Left cardiac atrium (tissue), 4 donors: ENCODE measurements around the gene MAGI1. TPM values are rescaled to one million over a fixed set of nuclear protein-coding genes. Genes with fewer than 3 reads are reported as not detected.

Experiments used
- ATAC-seq, 2 donors: fragments of 200-7000 bp; cut with Tn5 transposase; one replicate each; pipeline ENCODE4 v1.9.1; 2020; ENCODE audit warnings: mild to moderate bottlenecking in 2 of 2, moderate library complexity in 2 of 2
- DNase-seq: peaks from one replicate; pipeline ENCODE4 v3.0.0-alpha.2; 2020
- intact Hi-C, 2 donors: fragments of 100-400 bp; cut with DNase I; formaldehyde crosslinking; loops; one replicate each; pipeline versions ENCODE4 v1.14.1 to v1.15.1; 2022 to 2023
- total RNA-seq, 2 donors: library from RNA; stranded (reverse); fragmentation: NEBNext Ultra II Directional; extraction: Animal tissue kit (Norgen Biotek cat#: 25700); gene quantifications; one replicate each; pipeline ENCODE4 v1.2.1, GENCODE V29; 2021
- donor health status: DM: no; HTN: yes; CAD: no.
- donor health status: DM: no; HTN: yes; CAD: no; lungs with severe emphysema.
- donor health status: DM: yes; HTN: yes; CAD: no.
- donor health status: Dilated cardiomyopathy.

The MAGI1 gene
- total RNA-seq, 2 donors from 2014 or later, result 27.7 to 30.0 TPM

DNA sequence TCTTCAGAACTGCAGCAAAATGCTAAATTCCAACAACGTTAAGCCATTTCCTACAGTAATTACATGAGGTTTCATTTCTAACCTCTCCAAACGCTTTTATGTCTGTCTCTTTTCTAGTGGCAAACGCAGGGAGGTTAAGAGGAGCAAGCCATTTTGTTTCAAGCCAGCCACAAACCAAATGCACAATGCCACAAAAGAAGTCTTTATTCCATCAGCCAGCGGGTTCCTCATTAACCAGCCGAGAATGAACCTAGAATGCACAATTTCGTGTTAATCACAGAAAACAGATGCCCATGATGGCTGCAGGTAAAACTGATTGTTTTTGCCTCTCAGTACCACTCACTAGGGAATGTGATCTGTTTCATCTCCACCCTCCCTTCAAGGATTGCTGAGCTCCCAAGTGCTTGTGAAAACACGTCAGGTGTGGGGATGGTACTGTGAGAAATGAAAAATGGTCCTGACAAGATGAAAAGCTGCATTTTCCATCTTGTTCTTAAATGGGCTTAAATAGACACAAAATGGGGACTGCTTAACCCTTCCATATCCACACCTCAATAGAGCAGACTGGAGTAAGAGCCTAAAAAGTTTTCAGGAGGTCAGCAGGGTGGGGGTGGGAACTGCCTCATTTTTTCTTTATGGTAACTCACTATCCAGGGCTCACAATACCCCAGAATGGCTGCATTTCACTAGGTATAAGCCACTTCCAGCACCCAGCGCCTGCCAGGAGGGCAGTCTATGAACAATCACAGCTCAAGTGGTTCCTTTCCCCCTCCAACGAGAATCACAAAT lies 277.1 kb downstream of the MAGI1 start:
- ATAC-seq (no peak), DNase-seq (no peak)
- intact Hi-C loops, result no loop called here

DNA sequence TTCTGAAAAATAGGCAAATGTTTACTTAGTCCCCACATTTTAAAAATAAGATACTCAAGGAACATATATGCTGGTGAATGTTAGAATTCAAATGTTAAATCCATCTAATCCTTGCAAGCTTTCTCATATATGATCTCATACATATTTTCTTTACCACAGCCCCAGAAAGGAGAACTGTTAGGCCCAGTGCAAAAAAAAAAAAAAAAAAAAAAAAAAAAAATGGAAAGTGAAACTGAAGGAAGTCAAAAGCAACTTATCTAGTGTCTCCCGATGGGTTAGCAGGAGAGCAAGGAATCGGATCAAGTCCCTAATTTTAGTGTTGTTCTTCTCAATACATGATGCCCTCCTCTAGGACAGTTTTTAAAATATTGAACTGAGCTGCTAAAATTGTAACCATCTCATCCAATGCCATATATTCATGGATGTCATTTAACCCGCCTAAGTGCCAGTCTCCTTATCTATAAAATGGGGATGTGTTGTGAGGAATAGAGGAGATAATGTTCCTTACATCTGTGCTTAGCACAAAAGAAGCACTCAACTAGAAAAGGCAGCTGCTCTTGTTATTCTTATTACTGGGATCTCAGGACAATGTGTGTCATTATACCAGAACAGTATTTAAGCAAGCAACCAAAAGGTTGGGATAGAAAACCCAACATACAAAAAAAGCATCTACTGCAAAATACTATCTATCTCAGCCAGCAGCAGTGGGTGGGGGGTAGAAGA lies 279.7 kb downstream of the MAGI1 start:
- DNase-seq (no peak), ATAC-seq (no peak)
- intact Hi-C loops, result no loop called here

DNA sequence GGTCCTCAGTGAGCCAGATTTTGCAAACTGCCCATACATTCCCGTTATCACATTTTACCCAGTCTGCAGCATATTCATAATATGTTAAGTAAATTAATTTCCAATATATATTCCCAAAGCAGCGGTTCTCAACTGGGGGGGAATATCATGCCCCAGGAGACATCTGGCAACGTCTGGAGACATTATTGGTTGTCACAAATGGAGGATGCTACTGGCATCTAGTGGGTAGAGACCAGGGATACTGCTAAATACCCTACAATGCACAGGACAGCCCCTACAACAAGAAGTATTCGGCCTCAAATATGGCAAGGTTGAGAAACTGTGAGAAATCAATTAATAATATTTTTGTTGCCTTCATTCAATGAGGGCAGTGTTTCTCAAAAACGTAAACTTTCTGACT lies 280.3 kb downstream of the MAGI1 start:
- intact Hi-C loops, result no loop called here
- ATAC-seq (no peak), DNase-seq (no peak)

DNA sequence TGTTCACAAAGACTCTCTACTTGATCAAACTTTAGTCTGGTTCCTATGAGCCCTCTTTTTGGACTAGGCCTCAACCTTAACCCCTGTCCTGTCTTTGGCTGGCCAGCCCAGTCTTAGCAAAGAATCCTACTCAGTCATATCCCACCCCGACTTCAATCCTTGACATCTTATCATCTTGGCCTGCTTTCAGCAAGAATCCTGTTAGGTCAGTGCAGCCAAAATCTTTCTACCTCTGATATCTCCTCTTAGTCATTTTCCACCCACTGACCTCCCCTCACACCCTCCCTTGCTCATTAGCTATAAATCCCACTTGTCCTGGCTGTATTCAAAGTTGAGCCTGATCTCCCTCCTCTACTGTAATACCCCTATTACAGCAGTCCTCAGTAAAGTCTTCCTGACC lies 286.1 kb downstream of the MAGI1 start:
- intact Hi-C loops, result no loop called here
- no peak for DNase-seq
- peak in 1 of 2 donors; percentile 75 for ATAC-seq

DNA sequence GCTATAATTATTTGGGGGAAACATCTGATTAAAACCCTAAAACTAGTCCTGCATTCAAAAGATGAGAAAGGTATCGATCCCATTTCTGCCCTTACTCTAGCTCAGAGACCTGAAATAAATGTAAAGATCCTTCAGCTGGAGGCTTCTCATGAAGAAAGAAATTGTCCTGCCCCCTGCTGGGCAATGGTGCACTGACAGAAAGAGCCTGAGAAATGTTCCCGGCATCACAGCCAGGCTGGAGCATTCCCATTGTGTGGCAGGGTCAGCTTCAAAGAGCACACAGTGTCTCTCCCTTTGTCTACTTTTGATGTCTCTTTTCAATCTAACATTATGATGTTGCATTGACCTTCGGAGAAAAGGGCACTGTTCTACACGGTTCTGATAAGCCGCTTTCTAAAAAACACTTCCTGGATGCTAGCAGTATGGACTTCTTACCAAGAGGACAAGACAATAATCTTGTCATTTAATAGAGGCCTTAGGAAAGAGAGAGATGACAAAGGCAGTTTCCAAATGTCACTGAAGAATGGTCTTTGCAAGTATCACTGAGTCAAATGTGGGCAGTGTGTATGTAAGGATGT lies 287.5 kb downstream of the MAGI1 start:
- DNase-seq (peak; percentile 45), ATAC-seq (peak; percentile 38 to 45)
- intact Hi-C loops, result no loop called here

DNA sequence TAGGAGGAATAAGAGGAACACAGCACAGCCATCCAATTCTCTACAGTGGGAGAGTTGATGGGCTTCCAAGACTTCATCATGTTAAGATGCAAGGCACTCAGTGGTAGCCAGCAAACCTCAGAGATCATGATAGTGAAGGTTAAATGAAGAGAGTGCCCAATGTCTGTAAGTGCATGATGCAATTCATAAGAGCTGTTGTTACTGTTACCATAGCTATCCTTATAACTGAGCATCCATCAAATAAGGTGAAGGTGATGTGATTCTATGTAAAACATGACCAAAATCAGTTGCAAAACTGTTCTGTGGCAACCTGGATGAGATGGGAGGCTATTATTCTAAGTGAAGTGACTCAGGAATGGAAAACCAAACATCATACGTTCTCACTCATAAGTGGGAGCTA lies 289.7 kb downstream of the MAGI1 start:
- DNase-seq, result no peak
- no peak for ATAC-seq
- intact Hi-C loops, result no loop called here

DNA sequence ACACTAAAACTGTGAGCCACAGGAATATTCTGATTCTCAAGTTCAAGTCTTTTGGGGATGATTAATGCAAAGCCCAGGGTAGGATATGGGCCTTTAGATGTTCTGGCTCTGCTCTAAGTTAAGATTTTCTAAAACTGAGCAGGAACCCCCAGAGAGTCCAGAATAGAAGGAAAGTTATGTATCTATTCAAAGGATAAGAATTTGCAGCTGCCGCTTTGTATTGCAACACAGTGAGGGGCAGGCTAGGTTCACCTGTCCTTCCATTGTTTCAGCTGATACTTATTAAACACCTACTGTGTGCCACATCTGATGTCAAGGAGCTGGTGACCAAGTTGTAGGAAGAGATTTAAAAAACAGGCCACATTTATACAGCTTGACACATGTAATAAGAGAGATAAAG lies 290.4 kb downstream of the MAGI1 start:
- ATAC-seq (no peak), DNase-seq (no peak)
- intact Hi-C loops, result no loop called here

DNA sequence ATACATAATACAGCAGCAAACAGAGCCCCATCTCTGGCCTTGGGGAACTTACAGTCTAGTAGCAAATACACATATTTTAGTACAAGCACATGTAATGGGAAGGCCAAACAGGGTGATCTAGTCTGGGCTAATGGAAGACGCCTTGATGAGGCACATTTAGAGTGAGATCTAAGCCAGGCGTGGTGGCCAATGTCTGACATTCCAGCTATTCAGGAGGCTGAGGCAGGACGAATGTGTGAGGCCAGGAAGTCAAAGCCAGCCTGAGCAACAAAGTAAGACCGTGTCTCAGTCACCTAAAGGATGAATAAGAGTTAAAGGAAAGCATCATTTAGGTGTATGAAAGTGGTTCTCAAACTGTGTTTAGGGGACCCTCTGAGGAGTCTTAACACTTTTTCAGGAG lies 291.9 kb downstream of the MAGI1 start:
- DNase-seq (no peak), ATAC-seq (no peak)
- intact Hi-C loops, result no loop called here

DNA sequence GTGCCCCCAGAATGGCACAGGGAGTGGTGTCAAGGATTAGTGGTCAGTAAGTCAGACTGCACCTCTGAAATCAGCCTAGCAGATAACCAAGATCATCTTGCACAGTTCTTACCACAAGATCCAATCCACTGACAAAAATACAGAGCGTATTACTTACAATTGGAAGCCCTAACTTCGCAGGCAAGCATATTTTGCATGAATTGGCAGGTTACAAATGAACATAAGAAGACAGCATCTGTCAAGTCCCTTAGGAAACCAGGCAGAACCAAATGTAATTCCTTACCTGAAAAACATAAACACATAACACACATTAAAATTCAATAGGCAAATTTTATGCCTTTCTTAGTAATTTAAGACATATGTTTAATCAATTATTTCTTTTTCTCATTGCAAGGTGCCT lies 293.4 kb downstream of the MAGI1 start:
- DNase-seq (no peak), ATAC-seq (no peak)
- intact Hi-C loops, result no loop called here

DNA sequence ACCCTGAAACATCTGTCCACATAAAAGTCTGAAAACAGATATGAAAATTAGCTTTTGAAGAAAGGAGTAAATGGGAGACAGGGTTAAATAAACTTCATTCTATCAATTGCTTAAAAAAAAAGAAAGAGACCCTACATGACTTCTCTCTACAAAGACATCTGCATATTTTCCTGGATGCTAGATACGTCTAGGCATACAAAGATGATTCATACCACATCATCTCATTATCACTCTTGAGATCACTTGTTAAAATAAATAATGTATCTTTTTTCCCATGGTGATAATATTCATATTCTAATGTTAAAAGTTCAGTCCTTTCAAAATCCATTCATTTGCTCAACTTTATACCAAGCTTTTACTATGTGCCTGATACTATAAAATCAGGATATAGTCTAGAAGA lies 295.8 kb downstream of the MAGI1 start:
- DNase-seq (no peak), ATAC-seq (no peak)
- intact Hi-C loops, result no loop called here

DNA sequence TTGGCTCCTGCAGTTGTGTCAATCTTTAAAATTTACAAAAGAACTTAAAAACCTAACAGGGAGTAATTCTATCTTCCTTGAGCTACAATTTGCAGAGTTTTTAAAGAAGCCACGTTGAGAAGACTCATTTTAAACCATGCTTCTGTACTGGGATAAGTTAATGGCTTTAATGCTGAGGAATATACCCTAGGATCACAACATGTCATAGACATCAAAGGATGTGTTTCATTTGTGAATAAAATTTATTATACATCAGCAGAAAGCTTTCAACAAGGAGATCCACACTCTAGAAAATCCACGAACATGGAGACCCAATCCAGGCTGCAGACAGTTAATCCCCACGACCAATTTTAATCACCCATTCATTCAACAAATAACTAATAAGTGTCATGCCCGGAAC lies 297.2 kb downstream of the MAGI1 start:
- ATAC-seq, result no peak
- no peak for DNase-seq
- intact Hi-C loops, result no loop called here

DNA sequence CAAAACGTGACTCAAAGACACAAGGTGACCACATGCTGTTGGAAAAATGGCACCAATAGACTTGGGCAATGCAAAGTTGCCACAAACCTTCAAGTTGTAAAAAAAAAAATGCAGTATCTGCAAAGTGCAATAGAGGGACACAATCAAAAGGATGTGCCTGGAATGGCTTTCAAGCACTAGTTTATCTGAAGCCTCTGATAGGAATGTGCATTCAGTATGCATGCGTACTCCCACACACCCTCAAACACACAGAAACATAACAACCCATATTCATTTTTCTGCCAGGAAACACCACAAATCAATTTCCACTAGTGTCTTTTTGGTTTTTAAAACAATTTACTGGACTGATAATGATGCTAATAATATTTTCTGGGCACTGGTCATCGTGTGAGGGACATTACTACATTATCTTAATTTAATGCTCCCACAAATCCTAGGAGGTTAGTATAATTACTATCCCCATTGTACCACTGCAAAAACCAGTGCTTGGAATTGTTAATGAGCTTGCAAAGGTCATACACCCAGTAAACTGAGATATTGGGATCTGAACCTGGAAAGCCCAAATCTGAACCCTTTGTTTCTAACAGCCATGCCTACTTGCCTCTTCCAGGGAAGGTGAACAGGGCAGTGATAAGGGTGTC lies 298.7 kb downstream of the MAGI1 start:
- no peak for DNase-seq
- intact Hi-C loops, result loop anchor here in 1 of 2 donors (10.0 kb wide), 1 partner anchor 55 kb away; no protein-coding TSS in a partner anchor
- no peak for ATAC-seq

DNA sequence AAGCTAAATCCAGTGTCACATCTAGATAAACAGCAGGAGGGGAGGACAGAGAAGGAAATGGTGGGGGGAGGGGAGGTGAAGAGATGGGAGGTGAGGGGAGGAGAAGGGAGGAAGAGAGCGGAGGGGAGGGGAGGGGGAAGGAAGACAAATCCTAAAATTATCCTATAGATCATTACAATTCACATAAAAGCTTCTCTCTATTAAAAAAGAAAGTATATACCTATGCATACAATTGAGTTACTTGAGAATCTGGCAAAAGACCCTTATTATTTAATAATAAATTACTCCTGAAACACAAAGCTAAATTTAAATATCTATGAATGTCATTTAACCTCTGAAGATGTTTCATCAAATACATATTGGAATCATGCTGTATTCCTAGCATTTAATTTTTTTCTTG lies 303.9 kb downstream of the MAGI1 start:
- intact Hi-C loops, result loop anchor here (5.0 to 10.0 kb wide), 2 partner anchors 50 to 292 kb away; no protein-coding TSS in a partner anchor
- no peak for ATAC-seq

DNA sequence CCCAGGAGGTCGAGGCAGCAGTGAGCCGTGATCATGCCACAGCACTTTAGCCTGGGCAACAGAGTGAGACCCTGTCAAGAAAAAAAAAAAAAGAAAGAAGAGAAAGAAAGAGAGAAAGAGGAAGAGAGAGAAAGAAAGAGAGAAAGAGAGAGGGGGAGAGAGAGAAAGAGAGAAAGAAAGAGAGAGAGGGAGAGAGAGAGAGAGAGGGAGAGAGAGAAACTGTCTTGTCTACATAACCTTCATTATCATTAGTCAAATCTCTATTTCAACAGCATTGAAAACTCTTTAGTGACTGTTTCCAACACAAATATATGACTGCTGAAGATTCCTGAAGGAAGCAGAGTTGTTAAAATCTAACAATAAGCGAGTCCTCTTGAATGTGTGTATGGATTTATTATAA lies 304.3 kb downstream of the MAGI1 start:
- intact Hi-C loops, result loop anchor here (5.0 to 10.0 kb wide), 2 partner anchors 50 to 292 kb away; no protein-coding TSS in a partner anchor
- ATAC-seq (no peak), DNase-seq (no peak)

More for the DNA sequence above, 303.9 kb downstream of the MAGI1 start:
- DNase-seq, result no peak

DNA sequence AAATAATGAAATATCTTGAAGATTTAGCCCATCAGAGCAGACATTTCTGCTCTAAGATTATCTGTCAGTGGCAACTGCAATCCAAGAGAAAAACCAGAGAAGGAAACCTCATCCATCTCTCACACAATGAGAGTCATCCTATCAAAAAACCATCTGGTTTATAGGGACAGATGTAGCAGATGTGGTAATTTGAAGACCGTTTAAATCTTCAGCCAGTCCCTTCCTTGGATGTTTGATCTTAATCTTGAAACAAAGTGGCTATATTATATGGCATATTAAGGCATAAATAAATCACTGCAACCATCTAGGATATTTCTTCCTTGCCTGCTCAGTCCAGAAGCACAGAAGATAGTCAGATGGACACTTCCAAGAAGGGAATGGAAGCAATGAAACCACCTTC lies 305.3 kb downstream of the MAGI1 start:
- intact Hi-C loops, result loop anchor here (2.0 to 10.0 kb wide), 3 partner anchors 49 to 295 kb away; no protein-coding TSS in a partner anchor
- ATAC-seq (no peak), DNase-seq (no peak)

DNA sequence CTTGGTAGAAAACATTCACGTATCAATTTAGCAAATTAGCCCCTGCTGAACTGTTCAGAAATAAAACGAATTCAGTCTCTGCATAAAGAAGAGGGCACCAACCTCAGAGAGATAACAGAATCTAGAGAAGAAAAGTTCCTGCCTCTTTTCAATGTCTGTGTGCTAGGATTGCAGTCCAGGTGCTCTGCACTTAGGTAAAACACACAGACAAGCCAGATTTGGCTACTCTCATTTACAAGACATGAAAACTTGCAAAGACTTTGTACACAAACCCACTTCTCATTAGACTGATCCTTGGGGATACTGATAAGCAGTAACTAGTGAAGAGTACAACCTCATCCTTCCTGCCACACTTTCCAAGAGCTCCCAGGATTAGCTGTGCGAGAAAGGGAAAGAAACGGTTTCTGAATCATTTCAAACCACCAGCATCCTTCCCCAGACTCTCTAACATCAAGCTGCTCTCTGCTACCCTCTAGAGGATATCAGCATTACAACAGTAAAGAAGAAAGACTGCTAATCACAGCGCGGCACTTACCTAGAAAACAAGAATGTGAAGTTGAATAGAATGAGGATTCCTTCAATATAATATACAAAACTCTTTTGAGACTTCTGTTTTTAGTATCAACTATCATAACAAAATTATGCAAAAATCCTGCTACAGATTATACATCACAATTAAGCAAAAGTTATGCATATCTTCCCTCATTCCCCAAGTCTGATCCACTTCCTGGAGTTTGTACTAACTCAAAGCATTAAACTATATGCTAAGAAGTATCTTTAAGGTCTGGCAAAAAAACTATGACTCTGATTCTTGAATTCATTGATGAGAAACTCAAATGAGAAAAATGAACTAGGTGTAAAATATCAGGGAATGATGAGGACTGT lies 306.4 kb downstream of the MAGI1 start:
- ATAC-seq (peak; percentile 62 to 82), DNase-seq (no peak)
- intact Hi-C loops, result loop anchor here (2.0 to 10.0 kb wide), 3 partner anchors 47 to 293 kb away; no protein-coding TSS in a partner anchor

DNA sequence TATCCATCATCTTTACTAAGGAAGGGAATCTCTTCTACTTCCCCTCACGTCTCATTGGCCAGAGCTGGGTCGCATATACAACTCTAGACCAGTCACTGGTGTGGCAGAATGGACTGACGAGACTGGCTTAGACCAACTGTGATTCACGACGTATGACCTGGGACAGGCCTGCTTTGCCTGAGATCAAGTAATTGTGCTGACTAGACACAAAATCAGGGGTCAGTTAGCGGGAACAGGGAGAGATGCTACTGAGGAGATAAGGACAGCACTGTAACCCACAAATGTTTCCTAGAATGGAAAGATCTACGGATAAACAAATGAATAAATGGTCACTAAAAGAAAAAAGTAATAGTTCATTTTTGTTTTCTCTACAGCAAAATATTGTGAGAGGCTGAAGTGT lies 308.3 kb downstream of the MAGI1 start:
- intact Hi-C loops, result loop anchor here (5.0 to 10.0 kb wide), 2 partner anchors 46 to 288 kb away; no protein-coding TSS in a partner anchor
- ATAC-seq, result no peak
- DNase-seq, result no peak

DNA sequence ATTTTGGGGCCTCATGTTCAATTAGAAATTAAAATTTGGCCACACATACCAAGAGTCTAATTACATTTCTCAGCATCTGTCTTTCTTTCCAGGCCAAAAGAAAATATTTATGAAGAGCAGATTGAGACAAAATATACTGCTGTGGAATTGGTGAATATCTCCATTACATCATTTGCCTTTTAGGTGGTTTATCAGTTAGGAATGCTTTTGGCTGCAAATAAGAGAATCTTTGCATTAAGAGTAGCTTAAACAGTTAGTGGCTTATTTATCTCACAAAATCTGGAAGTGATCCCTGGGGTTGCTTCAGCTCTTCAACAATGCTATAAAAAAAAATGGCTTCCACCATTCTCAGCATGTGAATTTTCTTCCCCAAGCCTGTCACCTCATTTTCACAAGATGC lies 308.7 kb downstream of the MAGI1 start:
- intact Hi-C loops, result loop anchor here (5.0 to 10.0 kb wide), 2 partner anchors 45 to 288 kb away; no protein-coding TSS in a partner anchor
- DNase-seq, result no peak

More for the DNA sequence above, 308.7 kb downstream of the MAGI1 start:
- no peak for ATAC-seq
